Endothelial cell of umbilical vein (primary cell): ENCODE results near the gene ANXA6.

Experiments
- EZH2 ChIP-seq: IDR thresholded peaks from 2 replicates; pipeline ENCODE4 v1.6.1; 2012; ENCODE audit warnings: borderline replicate concordance, low read depth, mild to moderate bottlenecking, moderate library complexity, low read length, inconsistent platforms; ENCODE audit not compliant: severe bottlenecking
- JUN ChIP-seq: IDR thresholded peaks from 2 replicates; pipeline ENCODE4 v1.6.1; 2011; ENCODE audit warnings: borderline replicate concordance, low read depth; ENCODE audit not compliant: insufficient read length, insufficient read depth
- MYC ChIP-seq: IDR thresholded peaks from one replicate; pipeline ENCODE4 v1.6.1; 2011; ENCODE audit warnings: mild to moderate bottlenecking, low read depth, low read length
- POLR2A ChIP-seq: IDR thresholded peaks from 2 replicates; pipeline ENCODE4 v1.6.1; 2012; ENCODE audit warnings: low read depth, mild to moderate bottlenecking, control low read depth, low read length
- POLR2AphosphoS5 ChIP-seq: IDR thresholded peaks from 2 replicates; pipeline ENCODE4 v1.6.1; 2012; ENCODE audit warnings: low read depth, mild to moderate bottlenecking, control low read depth, low read length, moderate library complexity; ENCODE audit not compliant: insufficient read depth
- TF ChIP-seq, protein P1 (sequence below), 2 donors: IDR thresholded peaks; 1 replicate in 1 of 2; 2 replicates in 1 of 2; pipeline ENCODE4 v1.5.1; 2011; ENCODE audit warnings: low read length in 2 of 2, mild to moderate bottlenecking in 2 of 2, moderate library complexity in 2 of 2, control low read depth in 1 of 2, inconsistent platforms in 1 of 2, low read depth in 1 of 2; ENCODE audit not compliant: insufficient read depth in 1 of 2; ENCODE audit errors: extremely low read depth in 1 of 2
- TF ChIP-seq, protein P2 (sequence below): IDR thresholded peaks from 2 replicates; pipeline ENCODE4 v1.6.1; 2011; ENCODE audit not compliant: insufficient read depth, insufficient read length

DNA sequence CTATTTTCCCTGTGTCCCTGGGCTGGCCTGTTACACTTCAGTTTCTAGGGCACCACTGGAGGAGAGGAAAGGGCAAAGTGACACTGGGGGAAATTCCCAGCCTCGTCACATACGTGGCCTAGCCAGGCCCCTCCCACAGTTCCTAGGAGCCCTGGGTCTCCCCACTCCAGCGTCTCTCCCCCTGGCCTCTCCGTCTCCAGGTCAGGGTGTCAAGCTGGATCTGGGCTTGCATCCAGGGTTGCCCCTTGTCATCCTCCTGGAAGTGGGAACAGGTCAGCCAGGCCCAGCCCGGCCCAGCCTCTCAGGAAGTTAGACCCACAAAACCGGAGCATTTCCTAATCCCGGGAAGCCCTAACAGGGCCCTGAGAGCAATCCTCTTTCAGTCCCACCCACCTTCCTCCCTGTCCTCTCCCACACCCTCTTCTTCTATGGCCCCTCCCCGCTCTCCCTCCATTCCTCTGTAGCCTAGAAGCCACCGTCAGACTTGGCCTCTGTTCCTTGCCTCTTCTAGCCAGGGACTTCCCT, 72.0 kb downstream of the ANXA6 start:
- TF ChIP-seq, protein P1, sequence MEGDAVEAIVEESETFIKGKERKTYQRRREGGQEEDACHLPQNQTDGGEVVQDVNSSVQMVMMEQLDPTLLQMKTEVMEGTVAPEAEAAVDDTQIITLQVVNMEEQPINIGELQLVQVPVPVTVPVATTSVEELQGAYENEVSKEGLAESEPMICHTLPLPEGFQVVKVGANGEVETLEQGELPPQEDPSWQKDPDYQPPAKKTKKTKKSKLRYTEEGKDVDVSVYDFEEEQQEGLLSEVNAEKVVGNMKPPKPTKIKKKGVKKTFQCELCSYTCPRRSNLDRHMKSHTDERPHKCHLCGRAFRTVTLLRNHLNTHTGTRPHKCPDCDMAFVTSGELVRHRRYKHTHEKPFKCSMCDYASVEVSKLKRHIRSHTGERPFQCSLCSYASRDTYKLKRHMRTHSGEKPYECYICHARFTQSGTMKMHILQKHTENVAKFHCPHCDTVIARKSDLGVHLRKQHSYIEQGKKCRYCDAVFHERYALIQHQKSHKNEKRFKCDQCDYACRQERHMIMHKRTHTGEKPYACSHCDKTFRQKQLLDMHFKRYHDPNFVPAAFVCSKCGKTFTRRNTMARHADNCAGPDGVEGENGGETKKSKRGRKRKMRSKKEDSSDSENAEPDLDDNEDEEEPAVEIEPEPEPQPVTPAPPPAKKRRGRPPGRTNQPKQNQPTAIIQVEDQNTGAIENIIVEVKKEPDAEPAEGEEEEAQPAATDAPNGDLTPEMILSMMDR (IDR thresholded peaks at IDR 0.05; ENCODE audit: extremely low read depth in 1 of 2, insufficient read depth in 1 of 2, low read depth in 1 of 2, low read length in 2 of 2): no peak
- no peak for TF ChIP-seq POLR2A
- TF ChIP-seq, protein P2, sequence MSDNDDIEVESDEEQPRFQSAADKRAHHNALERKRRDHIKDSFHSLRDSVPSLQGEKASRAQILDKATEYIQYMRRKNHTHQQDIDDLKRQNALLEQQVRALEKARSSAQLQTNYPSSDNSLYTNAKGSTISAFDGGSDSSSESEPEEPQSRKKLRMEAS: no peak
- no peak for TF ChIP-seq JUN
- no peak for TF ChIP-seq POLR2AphosphoS5
- no peak for TF ChIP-seq EZH2
- no peak for TF ChIP-seq MYC
